H54 (cell line): ENCODE data around the gene GXYLT1.

ENCODE experiments used
- DNase-seq: peaks from one replicate; pipeline ENCODE4 v3.0.0; 2011; ENCODE audit warnings: low spot score, mixed read lengths; ENCODE audit not compliant: insufficient read length
- FAIRE-seq: peaks from 3 replicates; lab custom pipeline; 2011; peaks lifted over from hg19 to GRCh38; lab: Jason Lieb, UNC
- POLR2A ChIP-seq: IDR thresholded peaks from 2 replicates; pipeline ENCODE4 v1.6.1; 2011; ENCODE audit warnings: low read depth, mild to moderate bottlenecking, low read length

Gene GXYLT1

DNA sequence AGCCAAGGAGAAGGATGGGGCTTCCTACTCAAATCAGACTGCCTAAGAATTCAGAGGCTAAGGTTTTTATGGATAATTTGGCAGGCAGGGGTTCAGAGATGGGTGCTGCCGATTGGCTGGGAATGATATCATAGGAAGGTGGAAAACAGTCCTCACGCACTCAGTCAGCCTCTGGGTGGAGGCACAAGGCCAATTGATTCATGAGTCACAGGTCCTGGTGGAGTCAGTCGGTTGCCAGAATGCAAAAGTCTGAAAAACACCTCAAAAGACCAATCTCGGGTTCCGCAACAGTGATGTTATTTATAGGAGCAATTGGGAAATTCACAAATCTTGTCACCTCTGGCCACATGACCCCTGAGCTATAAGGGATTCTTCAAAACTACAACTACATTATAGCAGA is 105.5 kb downstream of the GXYLT1 start:
- FAIRE-seq (peak; percentile 98), DNase-seq (peak; percentile 35)

DNA sequence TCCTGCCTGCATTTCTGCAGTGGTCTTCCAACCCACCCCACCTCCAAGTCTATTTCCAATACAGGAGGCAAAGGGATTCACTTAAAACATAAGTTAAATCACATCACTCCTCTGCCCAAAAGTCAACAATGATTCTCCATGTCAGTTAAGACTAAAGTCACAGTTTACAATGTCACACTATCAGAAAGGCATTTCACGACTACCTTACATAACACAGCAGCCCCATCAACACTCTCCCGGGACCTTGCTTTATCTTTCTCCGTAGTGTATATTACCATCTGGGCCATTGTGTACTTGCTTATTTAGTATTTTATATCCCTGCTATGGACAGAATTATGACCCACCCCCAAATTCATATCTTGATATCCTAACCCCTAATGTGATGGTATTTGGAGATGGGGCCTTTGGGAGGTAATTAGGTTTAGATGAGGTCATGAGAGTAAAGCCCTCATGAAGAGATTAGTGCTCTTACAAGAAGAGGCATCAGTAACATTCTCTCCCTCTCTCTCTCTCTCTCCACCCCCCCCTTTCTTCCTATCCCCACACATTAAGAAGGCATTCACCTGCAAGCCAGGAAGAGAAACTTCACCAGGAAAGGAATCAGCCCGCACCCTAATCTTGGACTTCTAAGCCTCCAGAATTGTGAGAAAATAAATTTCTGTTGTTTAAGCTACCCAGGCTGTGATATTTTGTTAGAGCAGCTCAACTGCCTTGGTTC is 112.7 kb downstream of the GXYLT1 start:
- no peak for DNase-seq

More for the DNA sequence above, 105.5 kb downstream of the GXYLT1 start:
- no peak for TF ChIP-seq POLR2A

More for the DNA sequence above, 112.7 kb downstream of the GXYLT1 start:
- no peak for TF ChIP-seq POLR2A
- no peak for FAIRE-seq
